HG03442 (cell line): ENCODE data around the gene SPART.
"Not testable (repeated sequence)": the region's sequence is repeated elsewhere in the genome, so short reads cannot be mapped to it uniquely, and the experiment has no call there.

Experiments
- ATAC-seq: cut with Tn5 transposase; IDR thresholded peaks from one replicate; pipeline ENCODE4 v1.9.1; 2021; ENCODE audit warnings: mild to moderate bottlenecking, moderate library complexity; ENCODE audit not compliant: unreplicated experiment

The SPART gene

DNA sequence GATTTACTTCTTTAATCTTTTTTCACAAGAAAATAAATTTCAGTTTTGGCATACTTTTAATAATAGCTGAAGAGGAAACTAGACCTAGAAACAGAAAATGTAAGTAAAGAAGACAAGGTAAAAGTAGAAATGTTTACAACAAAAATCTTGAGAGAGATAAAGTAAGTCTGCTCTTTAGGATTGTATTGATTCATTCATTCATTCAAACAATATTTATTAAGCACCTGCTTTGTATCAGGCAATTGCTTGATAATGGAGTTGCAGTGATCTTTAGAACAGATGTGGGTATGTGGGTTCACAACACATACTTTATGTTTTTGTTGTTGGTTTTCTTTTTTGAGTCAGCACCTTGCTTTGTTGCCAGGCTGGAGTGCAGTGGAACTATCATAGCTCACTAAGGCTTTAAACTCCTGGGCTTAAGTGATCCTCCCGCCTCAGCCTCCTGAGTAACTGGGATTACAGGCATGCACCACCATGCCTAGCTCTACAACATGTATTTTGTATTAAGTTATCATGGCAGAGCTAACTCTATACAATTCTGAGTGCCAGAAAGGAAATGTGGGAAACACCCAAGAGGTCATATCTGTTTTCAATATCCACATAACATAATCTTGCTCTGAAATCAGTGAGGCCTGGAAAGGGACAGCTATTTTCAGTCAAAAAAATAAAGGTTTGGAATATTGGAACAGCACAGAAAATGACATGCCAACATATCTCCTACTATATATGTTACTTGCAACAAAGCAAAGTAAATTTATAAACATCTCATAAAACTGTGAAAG lies 8.8 kb upstream of the SPART start:
- no peak for ATAC-seq

DNA sequence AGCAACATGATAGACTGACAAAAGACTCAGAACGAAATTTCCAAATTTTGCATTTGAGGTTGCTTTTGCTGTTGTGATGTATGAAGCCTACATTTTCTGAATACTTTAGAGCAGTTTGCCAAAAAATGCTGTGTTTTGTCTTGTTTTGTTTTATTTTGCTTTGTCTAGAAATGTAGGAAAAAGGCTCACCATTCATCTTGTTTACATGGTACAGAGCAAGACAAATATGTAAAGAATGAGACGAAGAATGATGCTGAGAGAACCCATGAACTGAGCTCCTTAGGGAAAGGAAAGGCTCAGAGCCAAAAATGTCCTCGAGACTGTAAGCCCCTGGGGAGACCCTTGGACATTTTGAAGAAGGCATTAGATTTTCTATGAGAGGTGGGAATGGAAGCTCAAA lies 6.8 kb upstream of the SPART start:
- ATAC-seq, result no peak

DNA sequence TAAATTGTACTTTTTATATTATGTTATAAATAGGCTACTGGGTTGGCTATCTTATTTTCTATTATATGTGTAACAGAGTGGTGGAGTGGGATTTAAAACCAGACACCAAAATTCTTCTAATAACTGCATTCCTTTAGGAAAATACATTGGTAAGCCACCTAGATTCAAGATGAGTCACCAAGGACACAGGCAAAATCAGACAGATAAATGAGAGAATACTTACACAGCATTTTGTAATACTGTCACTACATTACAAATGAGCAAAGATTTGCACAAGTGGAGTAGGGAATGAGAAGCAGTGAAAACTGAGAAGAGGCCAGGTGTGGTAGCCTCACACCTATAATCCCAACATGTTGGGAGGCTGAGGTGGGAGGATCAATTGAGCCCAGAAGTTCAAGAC lies 6.2 kb upstream of the SPART start:
- ATAC-seq, result no peak

DNA sequence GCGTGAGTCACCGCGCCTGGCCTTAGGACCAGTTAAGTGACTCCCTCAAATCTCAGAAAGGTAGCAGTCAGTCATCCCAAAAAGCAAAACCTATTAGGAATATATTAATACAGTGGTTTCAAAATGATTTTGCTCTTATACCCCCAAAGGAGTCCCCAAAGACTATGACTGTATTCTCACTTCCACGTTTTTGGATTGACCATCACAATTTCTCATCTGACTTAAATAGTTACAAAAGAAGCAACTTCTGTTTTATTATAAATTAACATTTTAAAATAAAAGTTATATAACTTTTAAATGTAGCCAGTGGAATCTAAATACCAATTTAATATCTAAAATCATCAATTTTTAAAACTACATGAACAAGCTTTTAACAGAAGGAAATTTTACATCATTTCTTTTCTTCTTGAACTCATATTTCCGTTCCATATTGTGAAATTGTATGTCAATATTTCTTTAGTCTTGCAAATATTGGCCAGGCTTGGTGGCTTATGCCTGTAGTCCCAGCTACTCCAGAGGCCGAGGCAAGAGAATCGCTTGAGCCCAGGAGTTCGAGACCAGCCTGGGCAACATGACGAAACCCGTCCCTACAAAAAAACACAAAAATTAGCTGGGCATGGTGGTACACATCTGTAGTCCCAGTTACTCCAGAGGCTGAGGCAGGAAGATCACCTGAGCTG lies 1.5 kb upstream of the SPART start:
- no peak for ATAC-seq

GRCh38 chr13:36345438-36346221 lies 564 bp downstream of the SPART start:
- ATAC-seq, result no peak

DNA sequence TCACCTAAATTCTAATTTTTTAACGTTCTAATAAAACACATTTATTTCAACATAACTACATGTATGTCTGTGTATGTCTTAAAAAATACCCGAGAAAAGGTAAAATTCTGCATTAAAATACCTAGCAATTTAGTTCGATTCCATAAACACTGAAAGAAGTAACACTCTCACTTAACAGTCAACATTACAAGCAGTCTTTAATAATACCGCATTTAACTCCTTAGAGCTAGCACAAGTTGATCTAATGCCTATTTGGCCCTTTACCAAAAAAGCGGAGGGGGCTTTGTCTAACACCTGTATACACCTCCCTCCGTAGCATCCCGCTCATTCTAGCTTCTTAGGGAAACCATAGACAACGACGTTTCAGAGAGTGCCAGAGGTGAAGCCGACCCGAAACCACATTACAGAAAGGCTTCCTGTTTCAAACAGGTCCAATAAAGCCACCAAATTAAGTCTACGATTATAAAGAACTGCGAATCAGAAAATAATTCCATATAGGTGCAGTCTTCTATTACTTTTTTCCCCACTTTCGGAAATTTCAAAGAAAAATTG lies 1.2 kb downstream of the SPART start:
- no peak for ATAC-seq

DNA sequence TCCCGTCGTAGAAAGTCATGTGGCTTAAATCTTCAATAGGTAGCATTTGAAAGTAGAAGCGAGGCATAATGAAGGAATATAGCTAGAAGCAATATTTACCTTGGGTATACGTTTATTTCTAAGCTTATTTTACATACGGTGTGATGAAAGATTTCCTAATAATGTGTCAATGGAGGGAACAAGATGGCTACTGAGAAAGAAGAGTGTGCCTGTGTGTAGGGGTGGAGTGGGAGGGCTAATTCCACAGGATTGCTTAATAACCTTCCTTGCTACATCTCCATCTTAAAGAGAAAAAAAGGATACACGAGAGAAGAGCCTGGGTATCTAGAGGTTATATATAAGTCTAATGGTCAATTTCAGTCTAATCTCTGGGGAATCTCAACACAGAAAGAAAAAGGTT lies 2.0 kb downstream of the SPART start:
- no peak for ATAC-seq

DNA sequence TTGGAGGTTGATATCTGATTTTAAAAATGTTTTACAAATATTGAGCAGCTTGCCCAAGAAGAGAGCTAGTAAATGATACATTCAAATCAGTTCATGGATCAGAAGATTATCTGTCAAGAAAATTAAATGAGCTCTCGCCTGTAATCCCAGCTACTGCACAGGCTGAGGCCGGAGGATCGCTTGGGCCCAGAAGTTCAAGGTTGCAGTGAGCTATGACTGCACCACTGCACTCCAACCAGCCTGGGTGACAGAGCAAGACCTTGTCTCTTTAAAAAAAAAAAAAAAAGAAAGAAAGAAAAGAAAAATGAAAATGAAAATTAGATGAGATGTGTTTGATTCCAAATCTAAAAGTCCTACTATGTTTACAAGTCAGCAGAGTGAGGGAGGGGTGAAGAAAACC lies 2.4 kb downstream of the SPART start:
- no peak for ATAC-seq

DNA sequence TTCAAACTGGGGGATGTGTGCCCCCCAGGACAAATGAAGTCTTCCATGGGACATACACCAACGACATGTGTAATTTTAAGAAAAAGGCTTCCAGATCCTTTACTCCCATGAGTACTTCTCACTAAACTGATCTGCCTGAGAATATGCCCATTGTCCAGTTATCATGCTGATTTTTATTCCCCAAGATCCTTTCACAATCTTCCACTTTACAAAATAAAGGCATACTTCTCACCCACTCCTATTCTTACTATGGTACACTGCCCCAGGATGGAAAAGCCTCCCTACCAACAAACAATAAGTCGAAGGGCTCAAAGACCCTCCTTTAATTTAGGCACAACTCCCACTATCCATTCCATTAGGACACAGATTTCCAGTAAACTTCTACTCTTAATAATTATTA lies 3.5 kb downstream of the SPART start:
- no peak for ATAC-seq

- no peak for ATAC-seq
These were observed 4.5 kb downstream of the SPART start for GRCh38 chr13:36341718-36342117.

GRCh38 chr13:36339600-36340155 lies 6.5 kb downstream of the SPART start:
- ATAC-seq, result no peak

GRCh38 chr13:36337938-36338641 lies 8.1 kb downstream of the SPART start:
- ATAC-seq, result no peak

GRCh38 chr13:36332986-36333385 lies 13.2 kb downstream of the SPART start:
- ATAC-seq, result no peak

- ATAC-seq, result not testable (repeated sequence)
These were observed 13.9 kb downstream of the SPART start for GRCh38 chr13:36332255-36332654.

GRCh38 chr13:36331280-36331679 lies 14.9 kb downstream of the SPART start:
- no peak for ATAC-seq

DNA sequence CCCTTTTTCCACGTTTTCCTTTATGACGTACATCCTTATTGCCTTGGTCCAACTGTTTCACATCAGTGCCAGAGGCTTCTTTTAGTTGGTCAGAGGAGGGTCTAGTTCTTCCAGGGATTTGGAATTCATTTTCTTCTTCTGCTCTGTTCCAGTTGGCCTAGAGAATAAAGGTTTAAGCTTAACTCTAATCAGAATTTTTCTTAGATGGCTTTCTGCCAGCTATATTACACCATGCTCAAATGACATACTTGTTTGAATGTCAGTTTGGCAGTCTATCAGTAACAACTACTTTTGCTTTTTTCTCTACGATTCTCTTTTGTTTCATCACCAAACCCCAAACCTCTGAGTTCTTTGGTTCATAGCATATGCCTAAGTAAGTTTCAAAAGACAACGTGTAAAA lies 16.8 kb downstream of the SPART start:
- no peak for ATAC-seq

DNA sequence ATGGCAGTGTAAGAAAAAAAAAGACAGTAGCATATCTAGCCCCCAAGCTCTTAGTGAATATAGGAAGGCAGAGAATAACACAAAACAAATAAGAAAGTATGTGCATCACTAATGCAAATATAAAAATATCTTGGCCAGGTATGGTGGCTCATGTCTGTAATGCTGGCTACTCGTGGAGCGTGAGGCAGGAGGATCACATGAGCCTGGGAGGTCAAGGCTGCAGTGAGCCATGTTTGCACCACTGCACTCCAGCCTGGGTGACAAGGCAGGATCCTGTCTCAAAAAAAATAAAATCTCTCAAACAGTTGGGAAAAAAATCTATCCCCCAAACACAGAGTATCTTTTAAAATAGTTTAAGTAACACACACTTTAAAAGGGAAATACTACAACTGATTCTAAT lies 17.4 kb downstream of the SPART start:
- no peak for ATAC-seq

DNA sequence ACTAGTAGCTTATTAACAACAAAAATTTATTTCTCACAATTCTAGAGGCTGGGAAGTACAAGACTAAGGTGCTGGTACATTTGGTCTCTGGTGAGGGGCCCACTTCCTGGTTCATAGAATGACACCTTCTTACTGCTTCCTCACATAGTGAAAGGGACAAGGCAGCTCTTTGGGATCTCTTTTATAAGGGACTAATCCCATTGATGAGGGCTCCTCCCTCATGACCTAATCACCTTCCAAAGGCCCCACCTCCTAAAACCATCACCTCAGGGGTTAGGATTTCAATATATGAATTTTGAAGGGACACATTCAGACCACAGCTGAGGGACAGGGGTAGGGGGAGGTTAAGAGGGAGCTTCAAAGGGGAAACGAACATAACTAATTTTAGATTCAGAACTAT lies 20.3 kb downstream of the SPART start:
- ATAC-seq, result no peak

GRCh38 chr13:36324881-36325280 lies 21.3 kb downstream of the SPART start:
- not testable (repeated sequence) for ATAC-seq

GRCh38 chr13:36323951-36324566 lies 22.1 kb downstream of the SPART start:
- no peak for ATAC-seq
